Endothelial cell of coronary artery (primary cell): ENCODE data around the gene POGLUT2. TPM values are rescaled to one million over a fixed set of nuclear protein-coding genes. Genes with fewer than 3 reads are reported as not detected.

Experiments
- total RNA-seq: library from RNA; depleted of rRNA; stranded (reverse); fragments of >200 nt; gene quantifications from 2 replicates; pipeline ENCODE4 v1.2.3, GENCODE V29; 2014

The POGLUT2 gene
- total RNA-seq: 16.6 and 21.2 TPM in 2 replicates

GRCh38 chr13:102798581-102799425 lies at the start of gene POGLUT2, which contains the start of gene BIVM:
TSS of gene POGLUT2 (minus strand) at chr13:102798976. CDS start at chr13:102798670, 306 bp downstream.
TSS of gene BIVM (plus strand) at chr13:102799119. CDS start at chr13:102807268, 8,149 bp downstream.

GRCh38 chr13:102845630-102846260 lies 47.0 kb upstream of the POGLUT2 start, which contains the start of gene ERCC5:
TSS of gene ERCC5 (plus strand) at chr13:102846032. CDS start at chr13:102846267, 235 bp downstream.

GRCh38 chr13:102773441-102774213 lies 25.1 kb downstream of the POGLUT2 start, which contains the start of gene TEX30:
TSS of gene TEX30 (minus strand) at chr13:102773786. CDS start at chr13:102770026, 3,760 bp downstream.

Other genes with a start within 250 kb of the POGLUT2 start
- gene TPP2, start 202.0 kb downstream of the POGLUT2 start, total RNA-seq: 31.5 and 41.2 TPM in 2 replicates
- not detected in 2 replicates for gene METTL21C, start 103.9 kb downstream of the POGLUT2 start, total RNA-seq
- 13.0 and 20.6 TPM in 2 replicates for gene TEX30, start 25.2 kb downstream of the POGLUT2 start, total RNA-seq
- 9.7 and 14.8 TPM in 2 replicates for gene BIVM, start 143 bp upstream of the POGLUT2 start, total RNA-seq
- 40.0 and 43.3 TPM in 2 replicates for gene ERCC5, start 47.1 kb upstream of the POGLUT2 start, total RNA-seq